GM21528 (cell line): ENCODE measurements around the gene NPEPL1.
"Not testable (repeated sequence)": the region's sequence is repeated elsewhere in the genome, so short reads cannot be mapped to it uniquely, and the experiment has no call there.

ENCODE experiments used
- ATAC-seq: cut with Tn5 transposase; IDR thresholded peaks from one replicate; pipeline ENCODE4 v1.9.1; 2021; ENCODE audit warnings: mild to moderate bottlenecking, moderate library complexity; ENCODE audit not compliant: unreplicated experiment, low FRiP score

Gene NPEPL1

GRCh38 chr20:58723628-58723984 is 31.0 kb downstream of the NPEPL1 start:
- ATAC-seq: no peak

GRCh38 chr20:58726156-58726555 is 33.6 kb downstream of the NPEPL1 start:
- ATAC-seq: not testable (repeated sequence)

GRCh38 chr20:58731192-58731591 is 38.6 kb downstream of the NPEPL1 start:
- ATAC-seq: no peak

- ATAC-seq: no peak
Observed at GRCh38 chr20:58737198-58737597, 44.6 kb downstream of the NPEPL1 start.

- no peak for ATAC-seq
Observed at GRCh38 chr20:58740356-58741308, 48.0 kb downstream of the NPEPL1 start.

GRCh38 chr20:58741384-58741783 is 48.8 kb downstream of the NPEPL1 start:
- ATAC-seq: no peak

- no peak for ATAC-seq
Observed at GRCh38 chr20:58742668-58743566, 50.3 kb downstream of the NPEPL1 start.

- ATAC-seq: no peak
Observed at GRCh38 chr20:58743929-58744534, 51.4 kb downstream of the NPEPL1 start.

- no peak for ATAC-seq
Observed at GRCh38 chr20:58744836-58745235, 52.2 kb downstream of the NPEPL1 start.

GRCh38 chr20:58745391-58745790 is 52.8 kb downstream of the NPEPL1 start:
- ATAC-seq: no peak

- no peak for ATAC-seq
Observed at GRCh38 chr20:58746620-58747019, 54.0 kb downstream of the NPEPL1 start.

GRCh38 chr20:58747211-58747610 is 54.6 kb downstream of the NPEPL1 start:
- ATAC-seq: no peak

GRCh38 chr20:58748618-58749017 is 56.0 kb downstream of the NPEPL1 start:
- ATAC-seq: no peak

GRCh38 chr20:58749098-58749769 is 56.6 kb downstream of the NPEPL1 start:
- ATAC-seq: no peak

- no peak for ATAC-seq
Observed at GRCh38 chr20:58749979-58750378, 57.4 kb downstream of the NPEPL1 start.

GRCh38 chr20:58750706-58751105 is 58.1 kb downstream of the NPEPL1 start:
- ATAC-seq: not testable (repeated sequence)

- ATAC-seq: no peak
Observed at GRCh38 chr20:58751979-58752378, 59.4 kb downstream of the NPEPL1 start.

GRCh38 chr20:58752565-58752964 is 60.0 kb downstream of the NPEPL1 start:
- ATAC-seq: no peak

- ATAC-seq: no peak
Observed at GRCh38 chr20:58753267-58753921, 60.8 kb downstream of the NPEPL1 start.
